HFF-Myc (cell line): ENCODE measurements around the gene ALDH1A3.

ENCODE experiments used
- DNase-seq: peaks from one replicate; pipeline ENCODE4 v3.0.0-alpha.2; 2011; ENCODE audit warnings: low read depth; ENCODE audit errors: extremely low read depth
- H3K4me3 ChIP-seq: replicated peaks from 2 replicates; pipeline ENCODE4 v1.5.1; 2011; ENCODE audit warnings: low read depth, mild to moderate bottlenecking, control low read depth, low read length
- TF ChIP-seq, protein P1 (sequence below): IDR thresholded peaks from 2 replicates; pipeline ENCODE4 v1.5.1; 2012; ENCODE audit warnings: mild to moderate bottlenecking, low read depth, low read length, control low read depth; ENCODE audit errors: missing control alignments

The ALDH1A3 gene

DNA sequence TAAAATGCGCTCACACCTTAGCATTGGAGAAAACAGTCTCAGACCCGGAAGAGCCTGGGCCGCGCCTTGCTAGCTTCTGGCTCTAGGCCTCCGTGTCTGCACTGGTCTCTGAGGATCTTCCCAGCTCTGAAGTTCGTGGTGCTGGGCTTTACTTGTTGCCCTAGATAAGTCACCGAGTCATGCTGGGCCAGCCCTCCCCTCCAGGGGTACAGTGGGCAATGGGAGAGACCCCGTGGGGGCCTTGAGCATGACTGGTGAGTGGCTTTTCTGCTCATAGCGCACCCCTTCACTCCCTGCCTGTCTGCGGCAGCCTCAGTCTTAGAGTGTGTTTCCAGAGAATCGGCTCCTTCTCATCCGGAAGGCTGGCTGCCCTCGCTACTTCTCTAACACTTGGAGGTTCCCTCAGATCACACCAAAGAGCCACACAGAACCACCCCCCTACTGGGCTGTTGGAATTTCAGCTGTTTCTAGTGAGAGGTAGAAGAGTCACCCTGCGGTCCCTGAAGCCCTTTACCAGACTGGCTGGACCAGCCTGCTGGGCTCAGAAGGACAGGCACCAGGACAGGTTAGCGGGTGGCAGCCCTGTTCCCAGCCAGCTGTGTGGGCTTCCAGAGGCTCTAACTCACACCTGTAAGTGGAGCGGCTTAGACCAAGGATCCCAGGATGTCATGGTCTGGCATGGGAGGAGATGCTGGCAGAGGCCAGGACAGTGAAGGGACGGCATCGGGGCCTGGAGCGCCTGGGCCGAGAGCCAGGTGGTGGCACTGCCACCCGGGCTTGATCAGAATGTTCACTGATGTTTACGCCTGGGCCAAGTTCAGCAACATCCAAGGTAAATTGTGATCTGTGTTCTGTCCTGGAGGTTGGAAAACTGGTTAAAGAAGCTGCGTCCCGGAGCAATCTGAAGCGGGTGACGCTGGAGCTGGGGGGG is 17.9 kb downstream of the ALDH1A3 start:
- no peak for DNase-seq
- TF ChIP-seq, protein P1, sequence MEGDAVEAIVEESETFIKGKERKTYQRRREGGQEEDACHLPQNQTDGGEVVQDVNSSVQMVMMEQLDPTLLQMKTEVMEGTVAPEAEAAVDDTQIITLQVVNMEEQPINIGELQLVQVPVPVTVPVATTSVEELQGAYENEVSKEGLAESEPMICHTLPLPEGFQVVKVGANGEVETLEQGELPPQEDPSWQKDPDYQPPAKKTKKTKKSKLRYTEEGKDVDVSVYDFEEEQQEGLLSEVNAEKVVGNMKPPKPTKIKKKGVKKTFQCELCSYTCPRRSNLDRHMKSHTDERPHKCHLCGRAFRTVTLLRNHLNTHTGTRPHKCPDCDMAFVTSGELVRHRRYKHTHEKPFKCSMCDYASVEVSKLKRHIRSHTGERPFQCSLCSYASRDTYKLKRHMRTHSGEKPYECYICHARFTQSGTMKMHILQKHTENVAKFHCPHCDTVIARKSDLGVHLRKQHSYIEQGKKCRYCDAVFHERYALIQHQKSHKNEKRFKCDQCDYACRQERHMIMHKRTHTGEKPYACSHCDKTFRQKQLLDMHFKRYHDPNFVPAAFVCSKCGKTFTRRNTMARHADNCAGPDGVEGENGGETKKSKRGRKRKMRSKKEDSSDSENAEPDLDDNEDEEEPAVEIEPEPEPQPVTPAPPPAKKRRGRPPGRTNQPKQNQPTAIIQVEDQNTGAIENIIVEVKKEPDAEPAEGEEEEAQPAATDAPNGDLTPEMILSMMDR = no peak
- H3K4me3 ChIP-seq = no peak overlapping the region

- no peak for DNase-seq
- H3K4me3 ChIP-seq = no peak overlapping the region
- TF ChIP-seq, protein P1 = no peak
Observed at GRCh38 chr15:100898152-100898490, 18.5 kb downstream of the ALDH1A3 start.

GRCh38 chr15:100898661-100899462 is 19.2 kb downstream of the ALDH1A3 start:
- TF ChIP-seq, protein P1 = no peak

GRCh38 chr15:100899601-100900000 is 20.0 kb downstream of the ALDH1A3 start:
- no peak overlapping the region for H3K4me3 ChIP-seq
- no peak for DNase-seq
- TF ChIP-seq, protein P1 = no peak

More at GRCh38 chr15:100898661-100899462, 19.2 kb downstream of the ALDH1A3 start:
- no peak for DNase-seq
- H3K4me3 ChIP-seq = no peak overlapping the region

DNA sequence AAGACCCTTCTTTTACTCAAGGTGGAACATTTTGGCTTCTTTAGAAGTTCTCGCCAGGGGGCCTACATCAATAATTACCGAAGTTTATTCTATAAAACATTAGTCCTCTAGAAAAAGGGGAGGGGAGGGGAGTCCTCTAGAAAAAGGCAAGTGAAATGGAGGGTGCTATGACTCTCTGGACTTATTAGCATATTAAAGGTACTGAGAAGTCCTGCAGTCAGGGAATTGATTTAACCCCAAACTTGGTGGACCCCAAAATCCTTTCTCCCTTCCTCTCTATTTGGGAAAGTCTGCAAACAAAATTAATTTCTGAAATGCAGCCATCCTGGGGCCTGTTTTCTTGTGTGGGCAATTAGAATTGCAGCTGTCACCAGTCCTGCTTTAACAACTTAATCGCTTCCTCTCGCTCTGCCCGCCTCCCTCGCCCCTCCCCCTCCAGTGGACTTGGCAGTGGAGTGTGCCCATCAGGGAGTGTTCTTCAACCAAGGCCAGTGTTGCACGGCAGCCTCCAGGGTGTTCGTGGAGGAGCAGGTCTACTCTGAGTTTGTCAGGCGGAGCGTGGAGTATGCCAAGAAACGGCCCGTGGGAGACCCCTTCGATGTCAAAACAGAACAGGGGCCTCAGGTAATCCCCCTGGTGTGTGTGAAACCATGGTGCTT is 20.6 kb downstream of the ALDH1A3 start:
- no peak overlapping the region for H3K4me3 ChIP-seq
- no peak for DNase-seq
- TF ChIP-seq, protein P1 = no peak

- no peak for DNase-seq
- TF ChIP-seq, protein P1 = no peak
- H3K4me3 ChIP-seq = no peak overlapping the region
Observed at GRCh38 chr15:100900795-100901169, 21.2 kb downstream of the ALDH1A3 start.
